Measurements from ENCODE around the gene GP1BA.
A peak's percentile ranks its signal among the peaks of the same experiment; 100 is the strongest.

The GP1BA gene

DNA sequence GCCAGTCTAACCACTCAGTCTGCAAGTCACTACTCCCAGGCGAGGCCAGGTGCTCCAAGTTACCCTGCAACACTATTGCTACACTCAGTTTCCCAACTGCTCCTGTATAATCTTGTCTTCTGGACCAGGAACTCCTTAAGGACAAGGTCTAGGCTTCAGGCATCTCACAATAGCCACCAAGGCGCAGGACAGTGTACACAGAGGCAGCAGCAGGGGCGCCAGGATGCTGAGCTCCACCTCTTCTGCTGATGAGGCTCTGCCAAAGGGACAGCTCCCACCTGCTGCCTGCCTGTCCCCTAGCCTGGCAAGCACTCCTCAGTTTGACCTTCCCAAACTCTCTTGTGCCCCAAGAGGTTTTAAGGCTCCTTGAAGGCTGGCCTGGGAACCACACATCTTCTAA is 4.4 kb downstream of the GP1BA start:
- H3K9ac ChIP-seq, result peak overlapping the region; percentile 38
- no peaks in the 10 kb centered on the region for H3K9me3 ChIP-seq
- H4K20me1 ChIP-seq, result peaks cover 22% of the 10 kb centered on the region
- no peak overlapping the region for H3K27ac ChIP-seq
- H3K4me3 ChIP-seq, result no peak overlapping the region
- TF ChIP-seq Cebpa-rat (IDR thresholded peaks at IDR 0.05), result no peak
- peaks cover 36% of the 10 kb centered on the region for H3K36me3 ChIP-seq
- H3K4me2 ChIP-seq, result no peak overlapping the region
- H3K27me3 ChIP-seq, result no peaks in the 10 kb centered on the region
- H3K4me1 ChIP-seq, result peaks cover 58% of the 10 kb centered on the region

DNA sequence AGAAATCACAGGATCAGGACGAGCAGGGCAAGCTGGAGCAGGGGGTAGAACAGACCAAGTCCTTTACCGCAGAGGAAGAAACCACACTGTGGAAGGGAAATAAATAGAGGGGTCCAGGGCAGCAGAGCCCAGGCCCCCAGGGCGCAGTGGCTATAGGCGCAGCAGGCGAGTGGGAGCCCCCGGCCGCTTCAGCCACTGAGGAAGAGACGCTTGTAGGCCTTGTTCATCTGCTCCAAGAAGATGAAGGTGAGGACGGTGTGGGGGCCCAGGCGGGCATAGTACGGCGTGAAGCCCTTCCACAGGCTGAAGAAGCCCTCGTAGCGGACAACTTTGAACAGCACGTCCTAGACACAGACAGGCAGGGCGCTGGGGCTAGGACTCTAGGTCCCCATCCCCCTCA is 5.5 kb downstream of the GP1BA start:
- H3K36me3 ChIP-seq, result peaks cover 44% of the 10 kb centered on the region
- H3K9me3 ChIP-seq, result no peaks in the 10 kb centered on the region
- peak overlapping the region; percentile 38; the same call in 1 of the 2 replicates for H3K9ac ChIP-seq
- H3K4me2 ChIP-seq, result no peak overlapping the region
- peaks cover 61% of the 10 kb centered on the region for H3K4me1 ChIP-seq
- no peak overlapping the region for H3K4me3 ChIP-seq
- TF ChIP-seq Cebpa-rat (IDR thresholded peaks at IDR 0.05), result no peak
- H3K27ac ChIP-seq, result no peak overlapping the region
- peaks cover 33% of the 10 kb centered on the region for H4K20me1 ChIP-seq
- H3K27me3 ChIP-seq, result no peaks in the 10 kb centered on the region

DNA sequence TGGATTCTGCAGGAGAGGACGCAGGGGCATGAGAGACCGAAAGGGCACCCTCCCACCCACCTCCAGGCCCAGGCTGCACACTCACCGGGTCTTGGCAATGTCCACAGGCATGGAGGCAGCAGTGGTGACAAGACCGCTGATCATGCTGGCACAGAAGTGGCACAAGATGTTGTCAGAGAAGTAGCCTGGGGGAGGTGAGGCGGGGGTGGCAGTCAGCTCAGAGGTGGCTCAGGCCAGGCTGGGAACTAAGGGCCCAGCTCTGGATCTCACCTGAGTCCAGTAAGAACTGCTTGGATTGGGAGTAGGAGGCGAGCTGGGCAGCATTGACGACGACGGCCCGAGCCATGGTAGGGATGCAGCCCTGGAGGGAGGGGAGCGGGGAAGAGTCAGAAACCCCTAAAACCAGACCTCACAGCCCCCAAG is 6.0 kb downstream of the GP1BA start:
- Histone ChIP-seq H3K9ac (peak overlapping the region; percentile 98), H3K27ac (no peak overlapping the region), H3K27me3 (no peaks in the 10 kb centered on the region), H3K36me3 (peaks cover 50% of the 10 kb centered on the region), H3K4me3 (peak overlapping the region; percentile 89; the same call in 1 of the 2 replicates), H3K4me1 (peaks cover 65% of the 10 kb centered on the region), H3K9me3 (no peaks in the 10 kb centered on the region), H4K20me1 (peaks cover 35% of the 10 kb centered on the region), H3K4me2 (peak overlapping the region; percentile 99)
- TF ChIP-seq Cebpa-rat (IDR thresholded peaks at IDR 0.05), result no peak

DNA sequence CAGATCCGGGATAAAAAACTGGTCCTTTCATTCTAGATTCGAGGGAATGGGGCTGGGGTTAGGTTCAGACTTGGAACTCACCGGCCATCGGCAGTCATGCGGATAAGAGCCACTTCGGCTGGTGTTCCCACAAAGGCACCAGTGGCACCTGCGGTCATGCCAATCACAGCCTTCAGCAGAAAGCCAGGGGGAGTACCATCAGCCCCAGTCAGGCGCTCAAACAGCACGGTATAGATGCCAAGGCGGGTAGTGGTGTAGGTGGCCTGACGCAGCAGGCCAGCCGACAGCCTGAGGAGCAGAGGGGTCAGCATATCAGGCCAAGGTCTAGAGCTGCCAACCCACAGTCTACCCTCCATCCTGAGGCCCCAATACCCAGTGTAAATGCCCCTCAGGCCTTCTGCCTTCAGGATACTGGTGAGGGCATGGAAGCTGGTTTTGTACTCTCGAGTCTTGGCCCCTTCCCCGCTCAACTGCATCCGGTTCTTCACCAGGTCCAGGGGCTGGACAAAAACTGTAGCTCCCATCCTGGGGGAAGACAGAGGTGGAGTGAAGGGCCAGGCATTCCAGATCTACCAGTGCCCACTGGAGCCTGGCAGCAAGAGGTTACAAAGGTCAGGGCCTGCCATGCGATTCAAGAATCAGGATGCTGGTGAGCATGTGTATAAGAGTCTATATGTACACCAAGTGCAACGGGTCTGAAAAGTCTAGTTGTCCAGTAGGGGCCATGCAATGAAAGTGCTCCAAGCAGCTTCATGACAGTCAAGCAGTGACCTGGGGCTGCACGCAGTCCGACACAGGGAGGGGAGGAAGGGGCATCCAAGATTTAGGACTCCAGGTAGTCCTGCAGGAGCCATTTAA is 6.8 kb downstream of the GP1BA start:
- Histone ChIP-seq H3K27me3 (no peaks in the 10 kb centered on the region), H3K4me3 (peak overlapping the region; percentile 89), H3K36me3 (peaks cover 58% of the 10 kb centered on the region), H3K9me3 (no peaks in the 10 kb centered on the region), H3K9ac (peak overlapping the region; percentile 98), H3K4me2 (peak overlapping the region; percentile 99), H3K27ac (peak overlapping the region; percentile 96), H4K20me1 (peaks cover 43% of the 10 kb centered on the region), H3K4me1 (peaks cover 67% of the 10 kb centered on the region)
- TF ChIP-seq Cebpa-rat (IDR thresholded peaks at IDR 0.05), result no peak

DNA sequence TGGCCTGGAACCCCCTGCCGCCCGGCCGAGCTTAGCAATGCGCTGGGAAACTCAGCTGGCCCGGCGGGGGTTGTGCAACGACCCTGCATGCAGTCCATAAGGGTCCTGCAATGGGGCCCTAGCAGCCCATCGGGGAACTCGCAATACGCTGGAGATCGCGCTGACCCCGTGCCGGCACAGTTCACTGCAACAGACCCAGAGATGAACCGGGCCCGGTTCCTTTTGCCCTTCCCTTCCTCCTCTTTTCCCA is 7.4 kb downstream of the GP1BA start:
- Histone ChIP-seq H3K27me3 (no peaks in the 10 kb centered on the region), H4K20me1 (peaks cover 44% of the 10 kb centered on the region), H3K4me1 (peaks cover 67% of the 10 kb centered on the region), H3K9me3 (no peaks in the 10 kb centered on the region), H3K36me3 (peaks cover 63% of the 10 kb centered on the region), H3K4me3 (peak overlapping the region; percentile 89), H3K9ac (peak overlapping the region; percentile 98), H3K27ac (peak overlapping the region; percentile 96), H3K4me2 (peak overlapping the region; percentile 99)
- 0 out of 2 replicates have a peak, but pooled peaks have one; percentile 42 for TF ChIP-seq Cebpa-rat (IDR thresholded peaks at IDR 0.05)

DNA sequence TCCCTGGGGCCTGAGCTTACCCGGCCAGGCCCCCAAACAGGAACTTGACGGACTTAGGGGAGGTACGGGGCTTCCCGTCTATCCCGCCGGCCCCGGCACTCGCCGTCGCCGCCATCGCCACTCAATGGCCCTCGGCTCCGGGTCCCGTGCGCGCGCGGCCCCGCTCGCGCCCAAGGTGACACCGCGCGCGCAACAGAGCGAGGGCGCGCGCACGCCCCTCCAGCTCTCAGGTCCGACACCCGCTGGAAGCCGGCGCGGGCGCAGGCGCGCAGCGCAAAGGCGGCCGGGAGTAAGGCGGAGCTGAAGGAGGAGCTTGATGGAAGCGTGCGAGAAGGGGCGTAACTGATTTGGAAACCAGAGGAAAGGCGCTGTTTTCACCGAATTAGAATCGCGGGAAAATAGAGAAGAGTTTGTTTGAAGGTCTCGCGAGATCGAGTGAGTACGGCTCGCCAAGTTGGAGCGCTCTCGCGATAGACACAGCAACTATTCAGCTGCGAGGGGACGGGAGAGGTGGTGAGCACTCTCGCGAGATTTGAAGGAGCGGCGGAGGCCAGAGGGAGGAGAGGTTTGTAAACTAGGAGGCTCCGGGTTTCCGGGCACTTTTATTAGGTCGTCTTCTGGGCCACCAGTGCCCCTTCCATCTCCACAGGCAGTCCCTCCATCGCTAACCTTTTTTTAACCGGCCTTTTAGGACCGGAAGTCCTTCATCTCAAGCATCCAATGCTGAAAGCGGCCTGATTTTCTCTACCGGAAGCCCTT is 7.9 kb downstream of the GP1BA start, which contains the start of the genes RNF167 and SLC25A11:
TSS of gene RNF167 (plus strand) at position 473 of the 759 bp plus-strand sequence. CDS start 642 bp downstream, outside the sequence.
TSS of gene SLC25A11 (minus strand) at position 251 of the 759 bp plus-strand sequence. CDS start at position 115, 136 bp downstream.
- TF ChIP-seq Cebpa-rat (IDR thresholded peaks at IDR 0.05), result no peak

DNA sequence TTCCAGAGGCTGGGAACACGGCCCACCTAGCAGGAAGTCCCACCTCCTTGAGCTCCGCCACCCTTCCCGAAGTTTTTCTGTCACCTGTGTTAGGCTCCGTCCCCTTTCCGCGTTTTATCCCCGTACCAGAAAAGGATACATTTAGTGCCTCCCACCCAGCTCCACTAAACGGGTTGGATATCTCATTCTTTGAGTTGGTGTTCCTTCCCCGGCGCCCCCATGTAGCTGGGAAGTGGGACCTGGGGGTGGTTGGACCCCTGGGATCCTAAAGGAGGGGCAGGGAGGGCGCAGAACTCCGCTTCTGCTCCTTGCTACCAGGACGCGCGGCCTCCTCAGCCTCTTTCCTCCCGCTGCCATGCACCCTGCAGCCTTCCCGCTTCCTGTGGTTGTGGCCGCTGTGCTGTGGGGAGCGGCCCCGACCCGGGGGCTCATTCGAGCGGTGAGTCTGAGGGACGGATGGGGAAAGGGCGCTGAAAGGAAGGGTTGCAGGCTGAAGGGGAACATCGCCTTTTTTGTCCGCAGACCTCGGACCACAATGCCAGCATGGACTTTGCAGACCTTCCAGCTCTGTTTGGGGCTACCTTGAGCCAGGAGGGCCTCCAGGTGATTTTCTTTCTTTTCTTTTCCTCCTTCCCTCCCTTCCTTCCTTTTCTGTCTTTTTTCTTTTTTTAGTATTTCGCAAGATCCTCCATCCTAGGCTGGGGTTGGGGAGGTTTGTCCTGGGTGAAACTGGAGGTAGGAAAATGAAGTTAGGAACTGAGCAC is 8.7 kb downstream of the GP1BA start:
- H3K4me2 ChIP-seq, result peak overlapping the region; percentile 99
- peaks cover 76% of the 10 kb centered on the region for H3K4me1 ChIP-seq
- no peaks in the 10 kb centered on the region for H3K27me3 ChIP-seq
- TF ChIP-seq Cebpa-rat (IDR thresholded peaks at IDR 0.05), result peak; percentile 73; the same call in 1 of the 2 replicates
- H3K4me3 ChIP-seq, result peak overlapping the region; percentile 89
- H3K36me3 ChIP-seq, result peaks cover 71% of the 10 kb centered on the region
- H3K9ac ChIP-seq, result peak overlapping the region; percentile 98
- peaks cover 55% of the 10 kb centered on the region for H4K20me1 ChIP-seq
- H3K9me3 ChIP-seq, result no peaks in the 10 kb centered on the region
- H3K27ac ChIP-seq, result peak overlapping the region; percentile 96

More for the DNA sequence above, 7.9 kb downstream of the GP1BA start, which contains the start of the genes RNF167 and SLC25A11:
- H3K27ac ChIP-seq, result peak within 1 kb of the TSS; percentile 96
- peaks cover 68% of the 10 kb centered on the region for H3K36me3 ChIP-seq
- peaks cover 47% of the 10 kb centered on the region for H4K20me1 ChIP-seq
- H3K4me2 ChIP-seq, result peak within 1 kb of the TSS; percentile 99
- no peaks in the 10 kb centered on the region for H3K27me3 ChIP-seq
- H3K4me3 ChIP-seq, result peak within 1 kb of the TSS; percentile 89
- no peaks in the 10 kb centered on the region for H3K9me3 ChIP-seq
- H3K9ac ChIP-seq, result peak within 1 kb of the TSS; percentile 98
- H3K4me1 ChIP-seq, result peaks cover 68% of the 10 kb centered on the region

DNA sequence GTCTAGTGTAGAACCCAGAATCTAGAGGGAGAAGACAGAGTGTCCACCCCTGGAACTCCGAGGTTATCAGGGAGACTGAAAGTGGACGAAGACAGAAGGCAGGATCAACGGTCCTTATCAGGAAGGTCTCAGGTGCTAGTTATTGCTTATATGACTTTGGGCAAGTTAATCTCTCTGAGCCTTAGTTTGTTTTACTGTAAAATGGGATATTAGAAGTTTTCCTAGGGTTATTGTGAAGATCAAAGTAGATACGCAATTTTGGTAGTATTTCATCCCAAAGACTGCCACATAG is 9.2 kb downstream of the GP1BA start:
- peak overlapping the region; percentile 96 for H3K27ac ChIP-seq
- H3K9ac ChIP-seq, result peak overlapping the region; percentile 98
- peaks cover 71% of the 10 kb centered on the region for H3K36me3 ChIP-seq
- peaks cover 81% of the 10 kb centered on the region for H3K4me1 ChIP-seq
- peak overlapping the region; percentile 99 for H3K4me2 ChIP-seq
- TF ChIP-seq Cebpa-rat (IDR thresholded peaks at IDR 0.05), result no peak
- H3K4me3 ChIP-seq, result peak overlapping the region; percentile 89
- H3K9me3 ChIP-seq, result no peaks in the 10 kb centered on the region
- no peaks in the 10 kb centered on the region for H3K27me3 ChIP-seq
- H4K20me1 ChIP-seq, result peaks cover 60% of the 10 kb centered on the region

DNA sequence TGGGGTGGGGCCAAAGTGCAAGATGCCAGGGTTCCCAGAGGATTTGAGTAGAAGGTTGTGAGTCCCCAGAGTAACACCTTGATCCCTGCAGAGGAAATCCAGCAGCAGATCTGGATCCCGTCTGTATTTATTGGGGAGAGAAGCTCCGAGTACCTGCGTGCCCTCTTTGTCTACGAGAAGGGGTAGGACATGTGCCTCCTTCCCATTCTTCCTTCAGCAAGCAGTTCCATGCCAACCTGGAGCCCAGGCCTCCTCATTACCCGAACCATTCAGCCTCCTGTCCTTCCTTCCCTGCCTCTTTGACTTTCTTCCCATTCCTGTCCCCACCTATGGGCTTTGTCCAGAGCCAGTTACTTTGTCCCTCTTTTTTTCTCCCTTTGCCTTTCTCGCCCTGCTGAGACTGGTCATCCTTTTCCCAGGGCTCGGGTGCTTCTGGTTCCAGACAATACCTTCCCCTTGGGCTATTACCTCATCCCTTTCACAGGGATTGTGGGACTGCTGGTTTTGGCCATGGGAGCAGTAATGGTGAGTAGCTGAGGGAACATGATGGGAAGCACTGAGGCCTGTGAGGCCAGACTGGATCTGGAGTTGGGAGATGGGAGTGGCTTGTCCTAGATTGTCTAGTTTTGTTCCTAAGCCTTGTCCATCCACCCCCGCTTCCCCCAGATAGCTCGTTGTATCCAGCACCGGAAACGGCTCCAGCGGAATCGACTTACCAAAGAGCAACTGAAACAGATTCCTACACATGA is 10.9 kb downstream of the GP1BA start:
- Histone ChIP-seq H4K20me1 (peaks cover 77% of the 10 kb centered on the region), H3K27me3 (no peaks in the 10 kb centered on the region), H3K4me2 (peak overlapping the region; percentile 99), H3K27ac (0 out of 2 replicates have a peak overlapping the region, but pooled peaks have one; percentile 29), H3K9me3 (no peaks in the 10 kb centered on the region), H3K36me3 (peaks cover 60% of the 10 kb centered on the region), H3K4me3 (no peak overlapping the region), H3K4me1 (peaks cover 75% of the 10 kb centered on the region), H3K9ac (peak overlapping the region; percentile 55; the same call in 1 of the 2 replicates)
- no peak for TF ChIP-seq Cebpa-rat (IDR thresholded peaks at IDR 0.05)
